ENCODE measurements around the gene SNF8. TPM values are rescaled to one million over a fixed set of nuclear protein-coding genes. Genes with fewer than 3 reads are reported as not detected.

Gene SNF8
- total and polyA plus RNA-seq, 9 of the 15 experiments (the other 6 are each of a cell fraction or from before 2014, with no cell fraction given) = 6.9 to 149 (median 117) TPM

GRCh38 chr17:48907713-48908046, 37.0 kb downstream of the SNF8 start (continued):
- TF ChIP-seq ATF1 (CRISPR knock-in tag; IDR thresholded peaks at IDR 0.05) = no peak
- TF ChIP-seq ATF1 (tag; IDR thresholded peaks at IDR 0.05) = no peak
- no peak for TF ChIP-seq TEAD1 (CRISPR knock-in tag; IDR thresholded peaks at IDR 0.05)
- TF ChIP-seq TOE1 (IDR thresholded peaks at IDR 0.05; ENCODE audit: borderline replicate concordance) = no peak
- no peak for TF ChIP-seq TOE1 (CRISPR knock-in tag; IDR thresholded peaks at IDR 0.05; ENCODE audit: borderline replicate concordance, low read depth)
- TF ChIP-seq PKNOX1 (IDR thresholded peaks at IDR 0.05) = no peak
- no peak for TF ChIP-seq SRSF1 (IDR thresholded peaks at IDR 0.05; ENCODE audit: low read depth, low read length)
- TF ChIP-seq HMG20B (CRISPR knock-in tag; IDR thresholded peaks at IDR 0.05) = no peak
- no peak for TF ChIP-seq SMARCA5 (IDR thresholded peaks at IDR 0.05)
- no peak for TF ChIP-seq ZNF384 (IDR thresholded peaks at IDR 0.05; ENCODE audit: low read depth, low read length)
- TF ChIP-seq CUX1 (CRISPR knock-in tag; IDR thresholded peaks at IDR 0.05) = no peak
- no peak for TF ChIP-seq THRA (IDR thresholded peaks at IDR 0.05)
- no peak for TF ChIP-seq ZNF24 (IDR thresholded peaks at IDR 0.05)
- no peak for TF ChIP-seq TSHZ1 (CRISPR knock-in tag; IDR thresholded peaks at IDR 0.05)
- no peak for TF ChIP-seq ETS1 (conservative IDR thresholded peaks at IDR 0.05; ENCODE audit: control insufficient read depth, low read depth, low read length)
- TF ChIP-seq E2F4 (CRISPR knock-in tag; IDR thresholded peaks at IDR 0.05; ENCODE audit: low read depth) = no peak
